Frontal cortex (tissue), 4 donors: Measurements from ENCODE around the gene ADAMTS8. TPM values are rescaled to one million over a fixed set of nuclear protein-coding genes. Genes with fewer than 3 reads are reported as not detected.

ENCODE experiments used
- DNase-seq, 2 donors: peaks; one replicate each; pipeline ENCODE4 v3.0.0; 2012; ENCODE audit warnings: low spot score in 2 of 2
- FAIRE-seq: peaks from 2 replicates; lab custom pipeline; 2012; peaks lifted over from hg19 to GRCh38; lab: Jason Lieb, UNC
- total RNA-seq: library from RNA; depleted of rRNA; stranded (reverse); fragments of >200 nt; gene quantifications from one replicate; pipeline ENCODE4 v1.2.3, GENCODE V29; 2014
- donor health status: control.
- donor health status: control.
- donor health status: control.

ADAMTS8 gene
- total RNA-seq, 1 donor from 2014 or later = 2.4 TPM

DNA sequence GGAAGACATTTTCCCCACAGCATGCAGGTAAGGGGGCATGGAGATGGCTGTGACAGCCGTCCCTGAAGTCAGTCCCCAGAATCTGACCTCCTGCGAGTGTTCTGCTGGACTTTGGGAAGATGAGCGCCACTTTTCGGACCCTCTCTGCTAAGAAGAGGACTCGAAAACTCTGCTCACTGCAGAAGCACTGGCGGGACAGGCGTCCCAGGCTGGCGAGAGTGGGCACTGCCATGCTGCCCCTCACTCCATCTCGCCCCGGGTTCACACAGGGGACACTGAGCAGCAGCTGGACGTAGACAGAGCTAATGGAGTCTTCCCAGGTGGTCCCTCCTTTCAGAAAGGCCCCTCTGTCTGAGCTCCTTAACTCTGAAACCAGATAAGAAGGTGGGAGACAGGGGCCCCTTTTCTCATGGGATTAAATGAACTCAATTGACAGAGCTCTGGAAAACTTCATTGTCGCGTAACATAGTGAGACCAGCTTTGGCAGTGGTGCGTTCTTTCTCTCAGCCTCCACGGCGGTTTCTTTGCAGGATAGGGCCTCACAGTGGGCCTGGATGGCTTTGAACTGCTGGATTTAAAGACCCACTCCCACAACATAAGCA is 4.8 kb downstream of the ADAMTS8 start:
- DNase-seq (no peak), FAIRE-seq (no peak)

DNA sequence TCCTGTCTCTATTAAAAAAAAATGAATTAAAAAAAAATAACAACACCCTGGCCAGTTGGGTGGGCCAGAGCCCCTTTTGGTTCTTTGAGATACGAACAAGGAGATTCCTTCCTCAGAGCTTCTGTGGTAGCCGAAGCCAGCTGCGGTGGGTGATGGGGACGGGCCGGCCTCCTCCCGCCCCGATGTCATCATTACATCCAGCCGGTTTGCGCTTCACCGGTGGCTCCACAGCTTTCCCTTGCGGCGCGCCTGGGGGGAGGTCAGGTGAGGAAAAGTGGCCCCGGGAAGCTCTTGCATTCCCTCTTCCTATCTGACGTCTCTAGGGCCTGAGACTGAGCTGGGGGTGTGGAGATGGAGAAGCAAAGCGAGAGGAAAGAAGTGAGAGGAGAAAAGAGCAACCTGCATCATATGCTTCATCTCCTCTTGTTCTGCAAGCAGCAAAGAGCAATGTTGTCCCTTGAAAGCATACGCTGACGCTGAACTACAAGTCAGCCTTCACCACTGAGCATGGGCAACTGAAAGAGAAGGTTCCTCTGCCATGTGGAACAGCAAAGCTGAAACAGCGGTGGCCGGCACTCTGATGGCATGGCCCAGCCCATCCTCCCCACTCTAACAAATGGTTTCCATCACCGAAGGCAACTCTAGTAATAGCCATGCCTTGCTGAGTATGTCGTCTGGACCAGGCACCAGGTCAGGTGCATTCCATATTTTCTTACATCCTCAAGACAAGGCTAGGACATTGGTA is 6.0 kb downstream of the ADAMTS8 start:
- DNase-seq (no peak), FAIRE-seq (no peak)

GRCh38 chr11:130421697-130422096 is 6.7 kb downstream of the ADAMTS8 start:
- DNase-seq (no peak), FAIRE-seq (no peak)

DNA sequence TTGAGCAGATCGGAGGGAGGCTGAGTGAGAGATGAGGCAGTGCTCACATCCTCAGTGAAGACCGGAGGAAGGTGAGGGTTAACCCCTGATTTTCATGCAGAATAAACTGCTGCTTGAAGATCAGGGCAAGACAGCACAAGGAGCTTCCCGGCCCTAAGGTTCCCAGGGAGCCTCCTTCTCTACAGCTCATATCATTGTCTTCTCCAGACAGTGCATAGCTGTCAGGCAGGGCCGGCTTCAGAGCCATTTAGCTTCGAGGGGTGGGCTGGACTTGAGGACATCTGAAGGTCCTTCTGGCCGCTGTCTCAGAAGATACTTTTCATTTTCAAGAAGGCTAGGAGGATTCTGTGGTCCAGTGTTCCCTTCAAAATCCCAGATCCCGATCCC is 7.2 kb downstream of the ADAMTS8 start:
- no peak for FAIRE-seq
- DNase-seq = no peak

GRCh38 chr11:130420478-130421198 is 7.8 kb downstream of the ADAMTS8 start:
- no peak for DNase-seq

DNA sequence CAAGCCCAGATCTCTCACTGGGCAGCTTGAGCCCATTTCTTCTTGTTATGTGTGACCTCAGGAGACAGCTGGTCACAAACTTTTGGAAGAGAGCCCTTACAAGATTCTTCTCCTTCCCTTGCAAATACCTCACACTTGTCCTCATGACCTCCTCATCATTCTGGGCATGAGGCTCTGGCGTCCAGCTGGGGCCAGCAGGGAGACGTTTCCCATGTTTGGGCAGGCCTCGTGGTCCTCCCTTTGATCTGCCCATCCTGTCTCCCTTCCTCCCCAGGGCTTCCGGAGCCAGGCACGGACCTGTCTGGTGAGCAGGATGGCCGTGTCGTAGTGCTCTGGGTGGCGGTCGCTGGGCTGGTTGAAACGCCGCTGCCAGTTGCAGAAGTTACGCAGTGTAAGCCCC is 9.7 kb downstream of the ADAMTS8 start:
- no peak for DNase-seq
- FAIRE-seq = no peak

More at GRCh38 chr11:130420478-130421198, 7.8 kb downstream of the ADAMTS8 start:
- no peak for FAIRE-seq

GRCh38 chr11:130418210-130418609 is 10.2 kb downstream of the ADAMTS8 start:
- DNase-seq (peak in 1 of 2 donors; percentile 58), FAIRE-seq (no peak)

GRCh38 chr11:130416906-130417305 is 11.5 kb downstream of the ADAMTS8 start:
- no peak for FAIRE-seq

GRCh38 chr11:130416530-130416882 is 11.9 kb downstream of the ADAMTS8 start:
- DNase-seq = no peak
- FAIRE-seq = no peak

More at GRCh38 chr11:130416906-130417305, 11.5 kb downstream of the ADAMTS8 start:
- no peak for DNase-seq

GRCh38 chr11:130415731-130416529 is 12.5 kb downstream of the ADAMTS8 start:
- DNase-seq (no peak), FAIRE-seq (no peak)

- FAIRE-seq (no peak), DNase-seq (no peak)
Observed at GRCh38 chr11:130414107-130415080, 14.0 kb downstream of the ADAMTS8 start.

DNA sequence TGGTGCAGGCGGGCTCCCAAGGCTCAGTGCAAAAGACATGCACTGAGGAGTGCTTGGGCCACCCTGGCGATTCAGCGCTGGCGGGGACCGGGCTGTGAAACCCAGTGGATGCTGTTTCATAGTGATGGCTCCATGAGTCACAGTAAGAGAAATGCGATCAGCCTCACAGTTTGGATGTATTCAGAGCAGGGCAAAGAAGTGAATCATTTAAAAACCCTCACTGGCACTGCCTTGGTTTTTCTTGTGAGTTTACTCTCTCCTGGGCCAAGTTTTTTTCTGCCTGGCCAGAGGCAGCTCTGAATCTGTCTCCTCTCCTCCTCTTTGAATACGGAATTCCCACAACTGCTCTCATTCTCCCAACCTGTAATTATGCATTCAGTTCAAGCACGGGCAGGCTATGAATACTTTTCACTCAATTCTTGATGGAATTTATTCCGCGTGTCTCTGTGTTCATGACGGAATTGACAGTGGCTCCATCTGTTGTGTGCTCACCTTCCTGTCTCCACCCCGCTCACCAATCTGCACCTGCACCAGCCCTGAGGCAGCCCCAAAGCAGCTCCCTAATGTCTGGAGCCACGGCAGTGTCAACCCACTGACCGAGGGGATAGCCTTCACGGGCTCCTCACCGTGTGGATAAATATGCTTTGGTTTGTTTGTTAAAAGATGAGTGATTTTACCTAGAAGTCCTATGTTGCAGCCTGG is 14.9 kb downstream of the ADAMTS8 start:
- peak in 1 of 2 donors; percentile 60 for DNase-seq
- FAIRE-seq = no peak

- DNase-seq (no peak), FAIRE-seq (no peak)
Observed at GRCh38 chr11:130411223-130411622, 17.2 kb downstream of the ADAMTS8 start.

DNA sequence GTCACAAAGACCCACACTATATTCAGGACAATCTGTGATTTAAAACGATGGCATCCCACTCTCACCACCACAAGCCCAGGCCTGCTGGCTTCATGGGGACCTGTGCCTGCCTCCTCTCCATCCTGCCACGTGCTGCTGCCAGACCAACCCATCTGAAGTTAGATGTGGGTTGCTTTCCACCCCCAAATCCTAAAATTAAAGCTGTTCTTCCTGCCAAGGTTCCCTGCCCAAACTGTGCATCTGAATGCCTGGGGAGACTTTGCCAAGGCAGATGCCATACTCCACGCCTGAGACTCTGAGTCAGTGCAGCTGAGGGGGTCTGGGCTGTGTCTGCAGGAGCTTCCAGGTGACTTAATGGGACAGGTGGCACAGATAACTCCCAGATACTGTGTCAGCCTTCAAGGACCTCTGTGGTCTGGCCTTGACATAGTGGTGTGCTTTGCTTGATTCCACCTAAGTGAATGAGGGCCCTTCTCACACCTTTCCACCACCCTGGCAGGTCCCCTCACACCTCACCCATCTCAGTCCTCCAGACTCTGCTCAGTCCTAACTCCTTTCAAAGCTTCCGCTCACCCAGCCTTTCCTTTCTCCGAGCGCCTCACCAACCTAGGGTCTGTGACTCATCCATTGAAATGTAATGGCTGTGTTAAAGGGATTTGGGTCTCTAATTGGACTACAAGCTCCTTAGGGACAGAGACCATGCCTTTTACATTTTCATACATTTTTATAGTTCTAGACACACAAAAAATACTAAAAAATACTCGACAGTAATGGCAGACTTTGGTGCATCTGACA is 18.6 kb downstream of the ADAMTS8 start:
- DNase-seq (no peak), FAIRE-seq (no peak)

- DNase-seq = no peak
Observed at GRCh38 chr11:130408901-130409300, 19.5 kb downstream of the ADAMTS8 start.

GRCh38 chr11:130408401-130408890 is 20.0 kb downstream of the ADAMTS8 start:
- no peak for DNase-seq

More at GRCh38 chr11:130408901-130409300, 19.5 kb downstream of the ADAMTS8 start:
- FAIRE-seq = no peak

DNA sequence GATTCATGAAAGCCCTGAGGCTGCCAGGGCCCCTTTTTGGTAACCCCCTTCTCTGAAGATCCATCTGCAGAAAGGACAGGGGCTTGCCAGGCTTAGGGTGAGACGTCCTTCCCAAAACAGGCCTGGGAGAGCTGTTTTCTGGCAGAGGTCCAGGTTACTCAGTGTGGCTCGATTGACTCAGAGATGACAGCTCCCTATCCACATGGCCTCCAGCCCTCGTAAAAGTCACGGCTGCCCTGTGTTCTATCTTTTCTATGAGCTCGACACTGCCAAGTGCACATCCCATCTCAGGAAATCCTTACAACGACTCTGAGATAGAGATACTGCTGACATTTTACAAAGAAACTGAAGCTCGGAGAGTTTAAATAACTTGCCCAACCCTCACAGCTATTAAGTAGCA is 20.4 kb downstream of the ADAMTS8 start:
- DNase-seq = no peak
- FAIRE-seq = no peak

More at GRCh38 chr11:130408401-130408890, 20.0 kb downstream of the ADAMTS8 start:
- FAIRE-seq = no peak
